ENCODE measurements around the gene NIPA2. TPM values are rescaled to one million over a fixed set of nuclear protein-coding genes. Genes with fewer than 3 reads are reported as not detected.
A peak's percentile ranks its signal among the peaks of the same experiment; 100 is the strongest.

The NIPA2 gene
- total RNA-seq, 2 donors from 2014 or later: 26.9 to 27.9 TPM

GRCh38 chr15:22891426-22892210 is 53.2 kb downstream of the NIPA2 start:
- DNase-seq (ENCODE audit: low spot score): peak; percentile 74
- intact Hi-C loops (cut with DNase I): no loop called here

- DNase-seq (ENCODE audit: low spot score): peak; percentile 8
- intact Hi-C loops (cut with DNase I): no loop called here
These were observed 53.9 kb downstream of the NIPA2 start for GRCh38 chr15:22892333-22892732.

- no peak for DNase-seq (ENCODE audit: low spot score)
- intact Hi-C loops (cut with DNase I): no loop called here
These were observed 54.6 kb downstream of the NIPA2 start for GRCh38 chr15:22893081-22893480.

GRCh38 chr15:22893881-22894280 is 55.4 kb downstream of the NIPA2 start:
- no peak for DNase-seq (ENCODE audit: low spot score)
- intact Hi-C loops (cut with DNase I): no loop called here

- intact Hi-C loops (cut with DNase I): no loop called here
- DNase-seq (ENCODE audit: low spot score): no peak
These were observed 57.2 kb downstream of the NIPA2 start for GRCh38 chr15:22895465-22896190.

GRCh38 chr15:22902046-22902445 is 63.6 kb downstream of the NIPA2 start:
- intact Hi-C loops (cut with DNase I): no loop called here
- DNase-seq (ENCODE audit: low spot score): no peak

GRCh38 chr15:22902578-22902977 is 64.1 kb downstream of the NIPA2 start:
- intact Hi-C loops (cut with DNase I): no loop called here
- no peak for DNase-seq (ENCODE audit: low spot score)

GRCh38 chr15:22902981-22903380 is 64.5 kb downstream of the NIPA2 start:
- intact Hi-C loops (cut with DNase I): no loop called here
- no peak for DNase-seq (ENCODE audit: low spot score)

GRCh38 chr15:22903427-22903826 is 65.0 kb downstream of the NIPA2 start:
- no peak for DNase-seq (ENCODE audit: low spot score)
- intact Hi-C loops (cut with DNase I): no loop called here

GRCh38 chr15:22903961-22904534 is 65.6 kb downstream of the NIPA2 start:
- DNase-seq (ENCODE audit: low spot score): no peak
- intact Hi-C loops (cut with DNase I): no loop called here

- intact Hi-C loops (cut with DNase I): no loop called here
These were observed 66.3 kb downstream of the NIPA2 start for GRCh38 chr15:22904736-22905135.

GRCh38 chr15:22907161-22907950 is 68.9 kb downstream of the NIPA2 start:
- intact Hi-C loops (cut with DNase I): no loop called here
- no peak for DNase-seq (ENCODE audit: low spot score)

More at GRCh38 chr15:22904736-22905135, 66.3 kb downstream of the NIPA2 start:
- no peak for DNase-seq (ENCODE audit: low spot score)

GRCh38 chr15:22908830-22909229 is 70.4 kb downstream of the NIPA2 start:
- intact Hi-C loops (cut with DNase I): no loop called here

GRCh38 chr15:22911306-22911705 is 72.8 kb downstream of the NIPA2 start:
- no peak for DNase-seq (ENCODE audit: low spot score)
- intact Hi-C loops (cut with DNase I): no loop called here

More at GRCh38 chr15:22908830-22909229, 70.4 kb downstream of the NIPA2 start:
- no peak for DNase-seq (ENCODE audit: low spot score)

- DNase-seq (ENCODE audit: low spot score): no peak
- intact Hi-C loops (cut with DNase I): no loop called here
These were observed 73.8 kb downstream of the NIPA2 start for GRCh38 chr15:22912256-22912655.

GRCh38 chr15:22913646-22914380 is 75.3 kb downstream of the NIPA2 start:
- intact Hi-C loops (cut with DNase I): no loop called here
- no peak for DNase-seq (ENCODE audit: low spot score)

GRCh38 chr15:22915866-22916515 is 77.5 kb downstream of the NIPA2 start:
- DNase-seq (ENCODE audit: low spot score): peak; percentile 74
- intact Hi-C loops (cut with DNase I): loop anchor here in 1 of 2 donors (5.0 kb wide), 1 partner anchor 721 kb away; no protein-coding TSS in a partner anchor
